GM18499 (cell line): ENCODE results near the gene ZEB1.
"Not testable (repeated sequence)": the region's sequence is repeated elsewhere in the genome, so short reads cannot be mapped to it uniquely, and the experiment has no call there.

ENCODE experiments used
- ATAC-seq: cut with Tn5 transposase; IDR thresholded peaks from one replicate; pipeline ENCODE4 v1.9.1; 2021; ENCODE audit warnings: moderate number of reproducible peaks; ENCODE audit not compliant: insufficient read depth, unreplicated experiment

The ZEB1 gene

DNA sequence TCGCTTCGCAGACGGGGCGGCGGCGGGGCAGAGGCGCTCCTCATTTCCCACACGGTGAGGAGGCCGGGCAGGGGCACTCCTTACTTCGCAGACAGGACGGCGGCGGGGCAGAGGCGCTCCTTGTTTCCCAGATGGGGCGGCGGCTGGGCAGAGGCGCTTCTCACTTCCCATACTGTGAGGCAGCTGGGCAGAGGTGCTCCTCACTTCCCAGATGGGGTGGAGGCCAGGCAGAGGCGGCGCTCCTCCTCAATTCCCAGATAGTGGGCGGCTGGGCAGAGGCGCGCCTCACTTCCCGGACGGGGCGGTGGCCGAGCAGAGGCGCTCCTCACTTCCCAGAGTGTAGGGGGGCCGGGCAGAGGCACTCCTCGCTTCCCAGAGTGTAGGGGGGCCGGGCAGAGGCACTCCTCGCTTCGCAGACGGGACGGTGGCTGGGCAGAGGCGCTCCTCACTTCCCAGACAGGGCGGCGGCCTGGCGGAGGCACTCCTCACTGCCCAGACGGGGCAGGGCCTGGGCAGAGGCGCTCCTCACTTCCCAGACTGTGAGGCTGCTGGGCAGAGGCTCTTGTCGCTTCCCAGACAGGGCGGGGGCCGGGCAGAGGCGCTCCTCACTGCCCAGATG lies 43.1 kb downstream of the ZEB1 start:
- ATAC-seq: no peak

DNA sequence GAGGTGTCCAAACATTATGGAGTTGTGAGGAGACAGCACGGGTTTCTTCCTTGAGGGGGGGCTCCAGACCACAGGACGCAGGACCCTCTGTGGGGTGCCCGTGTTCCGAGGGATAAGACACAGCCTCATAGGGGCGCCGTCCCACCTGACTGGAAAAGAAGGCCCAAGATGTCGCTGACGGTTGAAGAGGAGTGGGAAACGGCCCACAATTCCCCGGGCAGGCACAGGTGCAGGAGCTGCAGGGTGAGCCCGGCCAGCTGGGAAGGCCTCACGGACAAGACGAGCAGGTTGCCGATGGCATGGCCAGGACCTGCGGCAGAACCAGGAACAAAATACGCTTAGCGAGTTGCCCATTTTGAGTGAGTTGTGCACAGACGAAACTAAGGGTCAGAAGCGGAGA lies 44.7 kb downstream of the ZEB1 start:
- not testable (repeated sequence) for ATAC-seq

DNA sequence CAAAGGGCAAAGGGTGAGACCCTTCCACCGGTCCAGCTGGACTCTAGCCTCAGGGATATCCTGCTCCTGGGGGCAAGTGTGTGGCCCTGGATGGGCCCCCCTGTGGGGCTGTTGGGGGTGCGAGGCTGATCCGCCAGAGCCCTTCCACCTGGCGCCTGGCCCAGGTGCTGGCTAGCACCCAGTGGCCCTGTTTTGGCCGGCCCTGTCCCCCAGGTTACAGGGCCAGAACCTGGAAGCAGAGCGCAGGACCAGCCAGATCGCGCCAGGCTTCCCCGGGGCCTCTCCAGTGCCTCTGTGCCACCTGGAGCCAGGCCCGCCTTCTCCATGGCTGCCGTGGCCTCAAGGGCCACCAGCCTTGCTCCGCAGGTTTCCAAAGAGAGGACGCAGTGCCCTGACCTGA lies 45.2 kb downstream of the ZEB1 start:
- ATAC-seq: not testable (repeated sequence)

DNA sequence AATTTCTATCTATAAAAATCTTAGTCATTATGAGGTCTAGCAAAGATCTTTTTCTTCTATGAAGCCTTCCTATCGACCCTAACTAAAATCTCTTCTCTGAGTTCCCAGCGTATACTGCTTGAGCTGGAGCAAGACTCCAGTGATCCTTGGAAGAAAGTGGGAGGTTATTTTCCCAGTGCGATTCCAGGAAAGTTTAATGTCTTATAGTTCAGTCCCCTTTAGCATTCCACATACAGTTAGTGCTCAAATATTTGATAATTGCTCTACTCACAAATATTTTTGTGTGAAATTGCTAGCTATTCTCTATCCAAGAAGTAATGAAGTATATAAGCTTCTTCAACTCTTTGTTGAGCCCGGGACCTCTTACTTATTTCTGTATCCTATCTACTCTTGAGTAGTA lies 47.7 kb downstream of the ZEB1 start:
- ATAC-seq: no peak

DNA sequence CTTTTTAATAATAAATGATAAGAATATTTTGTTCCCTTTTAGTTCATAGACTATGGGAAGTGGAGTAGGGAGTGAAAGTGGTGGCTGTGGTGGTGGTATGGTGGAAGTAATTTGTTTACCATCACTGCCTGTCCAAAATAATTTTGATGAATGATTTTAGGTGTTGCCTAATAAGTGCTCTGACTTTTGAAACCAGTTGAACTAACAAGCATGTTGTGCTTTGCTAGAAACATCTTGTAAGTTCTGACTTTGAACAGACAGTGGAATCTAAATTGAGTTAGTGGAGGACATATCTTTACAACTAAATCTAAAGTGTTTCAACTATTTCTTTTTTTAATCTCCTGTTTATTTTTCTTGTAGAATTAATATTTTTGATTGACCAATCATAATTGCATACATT lies 49.7 kb downstream of the ZEB1 start:
- ATAC-seq: no peak

DNA sequence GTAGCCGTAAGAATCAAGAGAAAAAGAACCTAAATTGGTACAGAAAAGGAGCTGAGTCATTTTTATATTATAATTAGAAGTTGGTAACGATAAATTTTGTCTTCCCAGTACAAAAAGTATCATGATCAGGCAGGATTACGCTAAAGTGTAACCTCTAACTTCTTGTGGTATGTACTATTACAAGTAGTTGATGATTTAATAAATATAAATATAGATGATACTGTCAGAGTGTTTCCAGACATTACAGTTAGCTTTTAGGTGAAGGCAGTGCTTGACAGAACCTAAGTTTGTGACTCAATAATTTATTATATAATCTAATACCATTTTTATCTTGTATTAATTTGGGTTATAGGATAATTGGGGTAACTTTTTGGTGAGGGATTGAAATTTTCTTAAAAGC lies 53.4 kb downstream of the ZEB1 start:
- ATAC-seq: no peak

DNA sequence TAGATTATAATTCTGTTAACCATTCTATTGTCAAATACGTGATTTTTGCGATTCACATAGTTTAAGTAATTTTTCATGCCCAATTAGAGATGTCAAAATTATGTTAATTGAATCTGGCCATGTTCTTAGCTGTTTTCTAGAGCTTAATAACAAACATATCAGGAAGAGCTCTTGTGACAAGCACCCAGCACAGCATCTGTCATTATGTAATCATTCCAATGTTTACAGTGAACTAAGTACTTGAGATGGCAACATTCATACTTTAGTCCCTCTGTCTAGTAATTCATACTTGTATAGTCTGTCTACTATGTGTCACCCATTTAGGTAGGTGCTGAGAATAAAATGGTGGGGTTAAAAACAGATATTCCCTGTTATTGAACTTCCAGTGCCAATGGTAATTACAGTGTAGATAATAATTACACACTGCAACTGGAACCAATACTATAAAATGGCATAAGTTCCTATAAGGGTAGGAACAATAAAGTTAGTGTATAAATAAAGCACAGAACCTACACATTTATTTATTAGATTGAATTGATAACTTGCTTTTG lies 55.2 kb downstream of the ZEB1 start:
- no peak for ATAC-seq

DNA sequence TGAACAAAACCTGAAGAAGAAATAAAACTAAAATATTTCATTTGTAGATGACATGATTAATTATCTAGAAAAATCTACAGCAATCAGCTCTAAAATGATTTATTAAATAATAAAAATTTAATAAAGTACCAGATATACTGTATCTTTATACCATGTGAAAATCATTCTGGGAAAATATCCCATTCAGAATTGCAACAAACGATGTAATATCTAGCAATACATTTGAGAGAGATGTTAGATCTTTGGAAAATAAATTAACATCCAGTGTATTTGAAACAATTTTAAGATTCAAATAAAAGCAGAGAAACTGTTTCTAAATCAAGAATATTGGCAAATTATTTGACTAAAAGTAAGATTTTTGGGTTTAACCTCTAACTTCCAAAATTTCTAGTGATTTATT lies 62.2 kb downstream of the ZEB1 start:
- ATAC-seq: no peak

DNA sequence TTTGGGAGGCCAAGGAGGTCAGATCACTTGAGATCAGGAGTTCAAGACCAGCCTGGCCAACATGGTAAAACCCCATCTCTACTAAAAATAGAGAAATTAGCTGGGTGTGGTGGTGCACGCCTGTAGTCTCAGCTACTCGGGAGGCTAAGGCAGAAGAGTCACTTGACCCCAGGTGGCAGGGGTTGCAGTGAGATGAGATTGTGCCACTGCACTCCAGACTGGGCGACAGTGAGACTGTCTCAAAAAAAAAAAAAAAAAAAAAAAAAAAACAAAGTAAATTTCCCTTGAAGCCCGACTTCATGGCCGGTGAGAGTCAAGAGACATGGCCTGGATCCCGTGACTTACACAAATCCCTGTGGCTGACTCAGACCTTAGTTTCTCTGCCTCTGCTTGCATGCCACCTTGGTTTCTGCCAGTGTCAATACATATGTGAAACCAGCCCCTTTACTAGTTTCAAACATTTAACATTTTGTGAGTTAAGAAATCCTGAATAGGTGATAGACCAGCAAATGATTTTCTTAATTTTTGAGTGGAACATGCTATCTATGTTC lies 62.8 kb downstream of the ZEB1 start:
- no peak for ATAC-seq

DNA sequence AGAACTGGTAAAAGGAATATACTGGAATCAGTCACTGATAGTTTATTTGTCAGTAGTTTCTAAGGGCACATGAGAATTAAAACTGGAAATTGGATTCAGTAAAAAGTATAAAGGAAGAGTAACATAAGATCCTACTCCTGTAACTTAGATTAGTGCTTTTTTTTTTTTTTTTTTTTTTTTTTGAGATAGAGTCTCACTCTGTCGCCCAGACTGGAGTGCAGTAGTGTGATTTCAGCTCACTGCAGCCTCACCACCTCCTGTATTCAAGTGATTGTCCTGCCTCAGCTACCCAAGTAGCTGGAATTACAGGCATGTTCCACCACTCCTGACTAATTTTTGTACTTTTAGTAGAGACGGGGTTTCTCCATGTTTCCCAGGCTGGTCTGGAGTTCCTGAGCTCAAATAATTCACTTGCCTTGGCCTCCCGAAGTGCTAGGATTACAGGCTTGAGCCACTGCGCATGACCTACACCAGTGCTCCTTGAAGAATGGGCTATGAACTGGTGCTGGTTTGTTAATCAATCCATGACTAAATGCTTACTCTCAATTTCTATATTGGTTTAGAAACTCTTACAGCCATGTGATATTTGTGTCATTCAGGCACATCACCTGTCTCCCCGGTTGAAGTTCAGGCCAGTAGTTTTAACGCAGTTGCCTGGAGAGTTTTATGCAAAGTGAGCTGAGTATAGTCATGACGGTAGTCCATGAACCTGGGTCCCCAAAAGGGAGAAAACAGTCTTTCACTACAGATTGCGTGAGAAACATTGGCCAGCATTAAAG lies 65.0 kb downstream of the ZEB1 start:
- peak; percentile 97 for ATAC-seq

DNA sequence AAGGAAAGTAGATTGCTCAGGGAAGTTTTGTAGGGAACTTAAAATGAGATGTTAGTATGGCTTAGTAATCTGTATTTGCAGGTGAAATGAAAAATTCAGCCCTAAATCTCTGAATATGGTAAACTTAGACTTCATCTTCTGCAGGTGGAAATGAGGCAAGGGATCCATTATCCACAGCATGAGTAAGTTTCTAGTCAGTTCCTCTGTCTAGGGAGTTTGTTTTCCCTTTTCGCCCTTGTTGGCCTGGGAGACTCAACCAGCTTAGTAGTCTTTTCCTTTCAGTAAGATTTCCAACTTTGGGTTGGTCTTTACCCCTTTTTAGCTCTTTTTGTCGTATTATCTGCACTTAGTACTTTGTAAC lies 65.6 kb downstream of the ZEB1 start:
- ATAC-seq: no peak

DNA sequence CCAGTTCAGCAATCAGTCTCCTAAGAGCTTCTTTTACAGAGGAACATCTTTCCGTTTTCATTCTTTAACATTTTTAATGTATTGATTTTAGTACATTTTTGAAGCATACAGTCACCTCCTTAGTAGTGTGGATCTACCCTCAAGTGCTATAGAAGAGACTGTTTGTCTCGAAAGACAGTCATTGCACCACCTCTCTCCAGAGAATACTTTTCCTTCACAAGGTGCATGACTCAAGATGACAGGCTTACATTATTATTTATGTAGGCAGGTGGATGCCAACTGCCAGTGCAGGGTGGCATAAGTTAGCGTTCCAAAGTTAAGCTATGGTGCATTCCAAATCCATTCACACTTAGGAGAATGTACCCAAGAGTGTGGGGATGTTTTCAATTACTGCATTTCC lies 71.8 kb downstream of the ZEB1 start:
- no peak for ATAC-seq

DNA sequence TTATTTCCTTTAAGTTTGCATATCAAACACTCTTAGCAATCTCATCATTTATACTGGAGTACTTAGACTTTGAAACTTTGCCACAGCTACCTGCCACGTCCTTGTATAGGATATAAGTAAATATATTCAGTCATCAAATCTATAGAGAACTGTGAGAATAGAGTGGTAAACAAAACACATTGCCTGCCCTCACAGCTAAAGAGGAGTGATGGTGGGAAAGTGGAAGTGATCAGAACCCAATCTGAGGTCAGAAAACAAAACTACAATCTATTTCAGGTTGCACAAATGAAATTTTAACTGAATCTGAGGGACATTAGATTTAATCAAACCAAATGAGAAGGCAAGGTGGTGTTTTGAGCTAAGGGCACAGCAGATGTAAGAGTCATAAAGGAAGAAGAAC lies 74.8 kb downstream of the ZEB1 start:
- no peak for ATAC-seq

DNA sequence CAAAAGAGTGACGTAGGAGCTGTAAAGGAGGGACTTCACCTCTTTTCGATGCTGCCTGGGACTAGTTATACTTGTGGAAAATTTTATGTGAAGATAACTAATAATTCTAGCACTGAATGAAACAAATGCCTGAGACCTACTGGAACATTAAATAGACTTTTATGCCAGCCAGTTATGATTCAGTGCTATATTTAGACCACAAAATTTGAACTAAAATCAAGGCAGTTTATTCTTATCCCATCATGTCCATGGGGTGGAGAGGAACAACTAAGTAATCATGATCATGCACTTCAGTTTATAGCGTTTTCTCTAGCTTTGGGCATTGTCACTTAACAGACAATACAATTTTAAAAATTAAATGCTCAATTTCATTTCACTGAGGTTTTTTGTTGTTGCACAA lies 76.7 kb downstream of the ZEB1 start:
- no peak for ATAC-seq

DNA sequence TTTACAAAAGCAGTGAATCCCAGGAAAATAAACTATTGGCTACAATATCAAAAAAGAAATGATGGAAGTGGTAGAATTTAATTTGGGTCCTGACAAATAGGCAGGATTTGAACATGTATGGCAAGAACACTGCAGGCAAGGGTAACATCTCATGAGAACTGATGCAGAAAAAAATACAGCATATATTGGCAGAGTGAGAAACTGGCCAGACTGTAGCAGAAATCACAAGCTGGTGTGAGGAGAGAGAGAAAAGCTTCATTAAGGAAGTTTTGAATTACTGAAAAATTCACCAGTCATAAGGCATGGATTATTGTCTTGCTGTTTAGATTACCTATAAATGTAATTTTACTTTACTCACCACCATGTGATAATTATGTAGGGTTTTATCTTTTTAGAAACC lies 77.4 kb downstream of the ZEB1 start:
- ATAC-seq: no peak

DNA sequence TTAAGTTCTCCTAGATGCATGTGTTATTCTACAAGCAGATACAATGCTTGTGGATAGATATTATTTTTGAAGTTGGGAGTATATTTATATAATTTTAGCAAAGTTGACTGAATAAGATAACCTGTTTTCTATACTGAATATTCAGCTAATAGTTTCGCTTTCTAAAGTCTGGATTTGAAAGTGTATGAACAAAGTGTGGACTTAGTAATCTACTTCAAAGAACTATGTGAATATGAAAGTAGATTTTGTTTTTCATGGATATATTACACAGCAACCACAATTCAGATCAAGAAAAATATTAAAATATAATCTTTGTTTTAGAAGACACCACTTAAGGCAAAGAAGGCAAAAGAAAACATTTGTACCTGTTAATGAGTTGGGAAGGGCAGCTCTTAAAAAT lies 78.8 kb downstream of the ZEB1 start:
- no peak for ATAC-seq

DNA sequence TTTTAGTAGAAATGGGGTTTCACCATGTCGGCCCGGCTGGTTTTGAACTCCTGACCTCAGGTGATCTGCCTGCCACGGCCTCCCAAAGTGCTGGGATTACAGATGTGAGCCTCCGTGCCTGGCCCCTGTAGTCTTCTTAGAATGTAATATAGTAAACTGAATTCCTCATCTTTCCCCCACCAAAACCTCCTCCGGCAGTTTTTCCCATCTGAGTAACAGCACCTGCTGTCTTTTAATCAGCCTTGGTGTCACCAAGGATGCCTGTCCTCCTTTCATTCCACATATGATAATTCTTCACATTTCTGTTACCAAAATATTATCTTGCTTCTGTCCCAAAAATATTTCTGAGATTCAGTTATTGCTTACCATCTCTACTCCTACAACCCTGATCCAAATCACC lies 80.2 kb downstream of the ZEB1 start:
- no peak for ATAC-seq

DNA sequence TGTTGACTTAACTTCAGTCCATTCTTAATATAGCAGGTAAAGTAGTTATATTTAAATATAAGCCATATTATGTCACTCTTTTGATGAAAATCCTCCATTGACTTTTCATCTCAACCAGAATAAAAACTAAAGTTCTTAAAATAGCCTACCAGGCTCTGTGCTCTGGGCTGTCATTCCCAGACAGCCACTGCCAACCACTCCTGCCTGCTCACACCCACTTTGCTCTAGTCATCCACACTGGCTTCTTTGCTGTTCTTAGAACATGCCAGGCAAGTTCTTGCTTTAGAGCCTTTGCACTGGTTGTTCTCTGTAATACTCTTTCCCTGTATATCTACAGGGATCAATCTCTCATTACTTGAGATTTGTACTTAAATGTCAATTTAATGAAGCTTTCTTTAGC lies 80.6 kb downstream of the ZEB1 start:
- ATAC-seq: no peak

DNA sequence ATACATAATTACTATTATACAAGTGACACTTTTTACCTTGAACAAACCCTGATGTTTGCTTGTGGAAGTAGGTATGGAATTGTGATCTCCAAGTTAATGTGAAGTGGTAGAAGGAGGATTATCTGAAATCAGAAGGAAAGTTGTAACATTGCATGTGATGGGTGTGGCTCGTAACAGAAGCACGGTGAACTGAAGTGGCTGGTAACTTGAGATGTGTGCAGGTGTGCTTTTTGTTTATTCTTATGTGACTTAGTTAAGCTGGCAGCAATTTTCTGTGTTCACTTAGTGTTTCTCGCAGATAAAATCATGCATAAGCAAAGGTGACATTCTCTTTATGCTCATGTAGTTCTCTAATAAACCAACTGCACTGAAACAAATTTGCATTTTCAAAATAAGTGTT lies 82.3 kb downstream of the ZEB1 start:
- no peak for ATAC-seq

DNA sequence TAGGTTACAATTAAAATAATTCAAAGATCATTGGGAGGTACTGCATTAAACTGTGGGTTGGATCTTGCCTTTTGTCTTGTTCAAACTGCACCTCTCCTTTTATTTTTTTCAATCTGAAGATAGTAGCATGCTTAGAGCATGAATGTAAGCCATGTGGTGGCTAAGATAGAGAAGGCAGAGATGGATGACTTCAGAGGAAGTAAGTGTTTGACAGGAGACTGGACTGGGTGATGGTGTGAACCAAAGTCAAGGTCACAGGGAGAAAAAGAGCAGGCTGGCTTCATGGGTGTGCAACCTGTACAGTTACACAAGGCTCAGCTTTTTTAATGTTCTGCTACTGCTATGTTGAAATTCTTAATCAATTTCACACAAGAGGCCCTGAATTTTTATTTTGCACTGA lies 85.6 kb downstream of the ZEB1 start:
- ATAC-seq: no peak

DNA sequence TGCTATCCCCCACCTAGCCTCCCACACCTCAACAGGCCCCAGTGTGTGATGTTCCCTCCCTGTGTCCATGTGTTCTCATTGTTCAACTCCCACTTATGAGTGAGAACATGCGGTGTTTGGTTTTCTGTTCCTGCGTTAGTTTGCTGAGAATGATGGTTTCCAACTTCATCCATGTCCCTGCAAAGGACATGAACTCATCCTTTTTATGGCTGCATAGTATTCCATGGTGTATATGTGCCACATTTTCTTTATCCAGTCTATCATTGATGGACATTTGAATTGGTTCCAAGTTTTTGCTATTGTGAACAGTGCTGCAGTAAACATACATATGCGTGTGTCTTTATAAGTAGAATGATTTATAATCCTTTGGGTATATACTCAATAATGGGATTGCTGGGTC lies 86.8 kb downstream of the ZEB1 start:
- not testable (repeated sequence) for ATAC-seq

DNA sequence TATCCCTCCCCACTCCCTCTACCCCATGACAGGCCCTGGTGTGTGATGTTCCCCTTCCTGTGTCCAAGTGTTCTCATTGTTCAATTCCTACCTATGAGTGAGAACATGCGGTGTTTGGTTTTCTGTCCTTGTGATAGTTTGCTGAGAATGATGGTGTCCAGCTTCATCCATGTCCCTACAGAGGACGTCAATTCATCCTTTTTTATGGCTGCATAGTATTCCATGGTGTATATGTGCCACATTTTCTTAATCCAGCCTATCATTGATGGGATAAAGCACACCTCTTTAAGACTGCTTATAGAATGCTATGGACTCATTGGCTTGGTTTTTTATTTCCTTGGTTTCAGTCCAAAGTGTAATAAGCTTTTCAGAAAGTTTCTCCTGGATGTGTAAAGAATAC lies 93.4 kb downstream of the ZEB1 start:
- not testable (repeated sequence) for ATAC-seq
